Measurements from ENCODE around the gene MRPL14.
"Not testable (repeated sequence)": the region's sequence is repeated elsewhere in the genome, so short reads cannot be mapped to it uniquely, and the experiment has no call there.

The MRPL14 gene

GRCh38 chr6:44097782-44098317, 29.4 kb downstream of the MRPL14 start:
- TF ChIP-seq ZFP3 (CRISPR knock-in tag; IDR thresholded peaks at IDR 0.05), result no peak
- TF ChIP-seq BACH2 (CRISPR knock-in tag; IDR thresholded peaks at IDR 0.05; ENCODE audit: borderline replicate concordance), result no peak
- TF ChIP-seq TSHZ2 (CRISPR knock-in tag; IDR thresholded peaks at IDR 0.05), result no peak
- no peak for TF ChIP-seq CREB5 (CRISPR knock-in tag; IDR thresholded peaks at IDR 0.05; ENCODE audit: low read depth)
- no peak for TF ChIP-seq TCF4 (CRISPR knock-in tag; IDR thresholded peaks at IDR 0.05; ENCODE audit: borderline replicate concordance)
- no peak for TF ChIP-seq ZNF8 (CRISPR knock-in tag; IDR thresholded peaks at IDR 0.05)
- TF ChIP-seq PATZ1 (CRISPR knock-in tag; IDR thresholded peaks at IDR 0.05; ENCODE audit: borderline replicate concordance), result no peak
- TF ChIP-seq GLIS3 (CRISPR knock-in tag; IDR thresholded peaks at IDR 0.05), result no peak
- no peak for TF ChIP-seq CSRNP3 (CRISPR knock-in tag; IDR thresholded peaks at IDR 0.05)
- TF ChIP-seq SNAI2 (CRISPR knock-in tag; IDR thresholded peaks at IDR 0.05), result no peak
- no peak for TF ChIP-seq ZNF70 (CRISPR knock-in tag; IDR thresholded peaks at IDR 0.05)
- TF ChIP-seq ZNF565 (CRISPR knock-in tag; conservative IDR thresholded peaks at IDR 0.05; ENCODE audit: low read depth), result no peak
- ATAC-seq, result no peak

GRCh38 chr6:44096612-44097011, 30.6 kb downstream of the MRPL14 start:
- peak; percentile 91 for ATAC-seq
- no peak for TF ChIP-seq POU6F1 (CRISPR knock-in tag; IDR thresholded peaks at IDR 0.05; ENCODE audit: borderline replicate concordance, low read depth)
- TF ChIP-seq CSDC2 (CRISPR knock-in tag; IDR thresholded peaks at IDR 0.05), result no peak
- no peak for TF ChIP-seq ZNF70 (CRISPR knock-in tag; IDR thresholded peaks at IDR 0.05)
- no peak for TF ChIP-seq ZC3H10 (CRISPR knock-in tag; IDR thresholded peaks at IDR 0.05)
- TF ChIP-seq GLIS3 (CRISPR knock-in tag; IDR thresholded peaks at IDR 0.05), result no peak
- no peak for TF ChIP-seq ISL1 (CRISPR knock-in tag; IDR thresholded peaks at IDR 0.05)
- TF ChIP-seq PPARA (CRISPR knock-in tag; IDR thresholded peaks at IDR 0.05; ENCODE audit: borderline replicate concordance), result no peak
- no peak for TF ChIP-seq ARNTL (CRISPR knock-in tag; IDR thresholded peaks at IDR 0.05; ENCODE audit: borderline replicate concordance, low read depth)
- no peak for TF ChIP-seq BACH2 (CRISPR knock-in tag; IDR thresholded peaks at IDR 0.05; ENCODE audit: borderline replicate concordance)
- TF ChIP-seq ESRRG (CRISPR knock-in tag; IDR thresholded peaks at IDR 0.05), result no peak
- no peak for TF ChIP-seq RARB (CRISPR knock-in tag; IDR thresholded peaks at IDR 0.05)
- TF ChIP-seq TSHZ2 (CRISPR knock-in tag; IDR thresholded peaks at IDR 0.05), result no peak
- TF ChIP-seq ZFP30 (CRISPR knock-in tag; IDR thresholded peaks at IDR 0.05), result no peak
- no peak for TF ChIP-seq CREB5 (CRISPR knock-in tag; IDR thresholded peaks at IDR 0.05; ENCODE audit: low read depth)
- TF ChIP-seq SNAI2 (CRISPR knock-in tag; IDR thresholded peaks at IDR 0.05), result no peak

- ATAC-seq, result not testable (repeated sequence)
Observed at GRCh38 chr6:44095243-44095623, 32.0 kb downstream of the MRPL14 start.
